Chondrocyte (in vitro differentiated cells): Measurements from ENCODE around the gene BCAR3. TPM values are rescaled to one million over a fixed set of nuclear protein-coding genes. Genes with fewer than 3 reads are reported as not detected.

Experiments
- DNase-seq: peaks from one replicate; pipeline ENCODE4 v3.0.0; 2021; ENCODE audit warnings: mixed read lengths, low spot score
- H3K27ac Mint-ChIP-seq: one replicate; pipeline ENCODE4 v1.8.0; 2021; ENCODE audit warnings: mild to moderate bottlenecking, moderate library complexity, mixed read lengths; ENCODE audit not compliant: unreplicated experiment
- H3K27me3 Mint-ChIP-seq: 2 replicates; pipeline ENCODE4 v1.8.0; 2021; ENCODE audit warnings: low read depth, mixed read lengths
- H3K36me3 Mint-ChIP-seq: 2 replicates; pipeline ENCODE4 v1.8.0; 2021; ENCODE audit warnings: low read depth, mixed read lengths
- H3K4me1 Mint-ChIP-seq: 2 replicates; pipeline ENCODE4 v1.8.0; 2021; ENCODE audit warnings: low read depth, mild to moderate bottlenecking, mixed read lengths
- H3K4me3 Mint-ChIP-seq: one replicate; pipeline ENCODE4 v1.8.0; 2021; ENCODE audit warnings: mild to moderate bottlenecking, moderate library complexity, mixed read lengths; ENCODE audit not compliant: unreplicated experiment
- H3K9me3 Mint-ChIP-seq: 2 replicates; pipeline ENCODE4 v1.8.0; 2021; ENCODE audit warnings: low read depth, mixed read lengths
- total RNA-seq: library from RNA; stranded (reverse); gene quantifications from 3 replicates; pipeline ENCODE4 v1.2.1, GENCODE V29; 2021
- TF ChIP-seq, protein P1 (sequence below): fragments of 200-600 bp; sonication (generic); IDR thresholded peaks from 2 replicates; pipeline ENCODE4 v1.5.0; 2021; ENCODE audit warnings: antibody characterized with exemption, mild to moderate bottlenecking, moderate library complexity

BCAR3 gene
- total RNA-seq, 1 donor from 2014 or later = 18.5 TPM

DNA sequence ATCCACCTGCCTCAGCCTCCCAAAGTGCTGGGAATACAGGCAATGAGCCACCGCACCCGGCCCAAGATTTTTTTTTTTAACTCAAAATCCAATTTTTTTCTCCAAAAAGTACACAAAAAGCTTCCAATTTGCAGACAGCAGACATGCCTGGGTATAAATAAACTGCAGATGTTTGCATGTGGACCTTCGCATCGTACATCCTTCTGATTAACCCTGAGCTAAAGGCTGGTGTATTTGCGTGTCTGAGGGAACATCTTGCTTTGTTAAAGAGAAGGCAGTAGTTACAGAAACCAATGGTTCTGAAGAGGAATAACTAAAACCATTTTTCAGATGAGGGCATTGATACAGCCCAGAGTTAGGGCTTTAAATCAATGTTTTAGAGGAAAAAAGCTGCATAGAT is 12.7 kb downstream of the BCAR3 start:
- H3K27me3 Mint-ChIP-seq = no peaks in the 10 kb centered on the region

DNA sequence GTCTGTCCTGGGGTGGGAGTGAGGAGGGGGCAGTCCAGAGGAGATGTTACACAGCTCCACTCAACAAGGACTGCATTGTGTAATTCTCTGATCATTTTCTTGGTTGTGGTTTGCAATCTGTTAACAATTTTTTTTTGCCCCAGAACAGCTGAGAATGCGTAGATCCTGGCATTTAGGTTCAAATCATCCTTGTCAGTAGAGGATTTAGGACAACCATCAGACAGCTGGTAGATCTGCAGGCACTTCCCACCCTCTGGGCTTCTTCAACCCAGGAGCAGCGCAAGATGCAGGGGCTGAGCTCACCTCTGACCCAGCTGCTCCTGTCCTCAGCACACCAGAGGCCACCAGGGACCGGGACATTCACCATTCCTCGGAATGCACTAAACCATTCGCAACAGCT is 13.5 kb downstream of the BCAR3 start:
- DNase-seq = no peak
- Mint-ChIP-seq H3K36me3 (peaks cover 3% of the 10 kb centered on the region), H3K4me3 (no peak overlapping the region), H3K27me3 (no peaks in the 10 kb centered on the region), H3K27ac (no peak overlapping the region), H3K4me1 (peaks cover 76% of the 10 kb centered on the region), H3K9me3 (no peaks in the 10 kb centered on the region)
- TF ChIP-seq, protein P1, sequence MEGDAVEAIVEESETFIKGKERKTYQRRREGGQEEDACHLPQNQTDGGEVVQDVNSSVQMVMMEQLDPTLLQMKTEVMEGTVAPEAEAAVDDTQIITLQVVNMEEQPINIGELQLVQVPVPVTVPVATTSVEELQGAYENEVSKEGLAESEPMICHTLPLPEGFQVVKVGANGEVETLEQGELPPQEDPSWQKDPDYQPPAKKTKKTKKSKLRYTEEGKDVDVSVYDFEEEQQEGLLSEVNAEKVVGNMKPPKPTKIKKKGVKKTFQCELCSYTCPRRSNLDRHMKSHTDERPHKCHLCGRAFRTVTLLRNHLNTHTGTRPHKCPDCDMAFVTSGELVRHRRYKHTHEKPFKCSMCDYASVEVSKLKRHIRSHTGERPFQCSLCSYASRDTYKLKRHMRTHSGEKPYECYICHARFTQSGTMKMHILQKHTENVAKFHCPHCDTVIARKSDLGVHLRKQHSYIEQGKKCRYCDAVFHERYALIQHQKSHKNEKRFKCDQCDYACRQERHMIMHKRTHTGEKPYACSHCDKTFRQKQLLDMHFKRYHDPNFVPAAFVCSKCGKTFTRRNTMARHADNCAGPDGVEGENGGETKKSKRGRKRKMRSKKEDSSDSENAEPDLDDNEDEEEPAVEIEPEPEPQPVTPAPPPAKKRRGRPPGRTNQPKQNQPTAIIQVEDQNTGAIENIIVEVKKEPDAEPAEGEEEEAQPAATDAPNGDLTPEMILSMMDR = no peak

More for the DNA sequence above, 12.7 kb downstream of the BCAR3 start:
- DNase-seq = no peak
- Mint-ChIP-seq H3K27ac (peak overlapping the region; percentile 92), H3K4me3 (no peak overlapping the region), H3K9me3 (no peaks in the 10 kb centered on the region), H3K4me1 (peaks cover 72% of the 10 kb centered on the region), H3K36me3 (peaks cover 3% of the 10 kb centered on the region)
- TF ChIP-seq, protein P1 = no peak

DNA sequence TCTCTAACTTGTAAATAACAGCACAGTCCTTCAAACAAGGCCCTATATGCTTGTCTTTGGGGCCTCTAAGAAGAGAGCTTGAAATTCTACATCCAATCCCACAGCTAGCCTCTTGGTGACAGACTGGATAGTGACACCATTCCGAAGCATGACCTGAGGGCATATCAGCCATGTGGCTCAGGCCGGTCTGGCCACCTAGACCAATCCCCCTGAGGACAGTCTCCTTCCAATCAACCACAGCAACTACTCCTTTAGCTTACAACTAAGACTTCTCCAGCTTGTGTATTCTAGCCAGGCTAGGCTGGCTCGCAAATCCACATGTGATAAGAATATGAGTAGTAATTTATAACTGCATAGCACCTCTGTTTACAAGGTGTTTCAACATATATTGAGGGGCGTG is 14.0 kb downstream of the BCAR3 start:
- no peak overlapping the region for H3K27ac Mint-ChIP-seq
- no peak overlapping the region for H3K4me3 Mint-ChIP-seq

DNA sequence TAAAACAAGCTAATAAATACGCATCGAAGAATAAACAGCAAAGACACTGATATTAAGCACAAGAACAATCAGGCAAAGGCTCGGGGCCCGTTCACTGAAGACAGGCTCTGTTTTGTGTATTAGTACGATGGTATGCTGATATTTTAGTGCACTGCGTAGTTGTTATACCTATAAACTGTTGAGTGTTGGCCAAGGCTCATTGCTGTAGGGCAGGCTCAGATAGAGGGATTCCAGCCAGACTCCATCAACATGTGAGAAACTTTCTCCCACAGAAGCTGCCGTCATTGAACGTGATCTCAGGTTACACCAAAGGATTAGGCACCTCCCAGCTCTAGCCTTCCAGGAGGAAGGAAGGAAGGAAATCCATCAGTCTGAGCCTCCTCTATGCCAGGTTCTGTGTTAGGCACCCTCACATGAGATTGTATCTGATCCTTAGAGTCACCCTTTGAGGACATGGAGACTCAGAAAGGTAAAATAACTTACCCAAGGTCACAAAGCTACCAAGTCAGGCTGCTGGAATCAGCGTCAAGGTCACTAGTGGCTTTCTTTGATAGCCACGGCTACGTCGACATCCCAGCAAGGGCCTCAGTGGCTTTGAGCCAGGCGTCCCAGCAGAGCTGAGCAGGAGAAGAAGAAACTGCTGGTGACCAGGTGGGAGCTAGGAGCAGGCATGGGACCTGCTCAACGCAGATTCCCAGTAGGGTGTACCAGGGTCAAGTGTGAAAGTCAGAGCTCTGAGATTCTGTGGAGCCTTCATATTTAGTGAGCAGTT is 14.8 kb downstream of the BCAR3 start:
- Mint-ChIP-seq H3K9me3 (no peaks in the 10 kb centered on the region), H3K4me3 (no peak overlapping the region), H3K36me3 (no peaks in the 10 kb centered on the region), H3K27ac (no peak overlapping the region), H3K27me3 (no peaks in the 10 kb centered on the region), H3K4me1 (peaks cover 76% of the 10 kb centered on the region)
- no peak for DNase-seq
- TF ChIP-seq, protein P1 = no peak

More for the DNA sequence above, 14.0 kb downstream of the BCAR3 start:
- Mint-ChIP-seq H3K27me3 (no peaks in the 10 kb centered on the region), H3K36me3 (no peaks in the 10 kb centered on the region), H3K9me3 (no peaks in the 10 kb centered on the region), H3K4me1 (peaks cover 76% of the 10 kb centered on the region)
- TF ChIP-seq, protein P1 = no peak
- no peak for DNase-seq

DNA sequence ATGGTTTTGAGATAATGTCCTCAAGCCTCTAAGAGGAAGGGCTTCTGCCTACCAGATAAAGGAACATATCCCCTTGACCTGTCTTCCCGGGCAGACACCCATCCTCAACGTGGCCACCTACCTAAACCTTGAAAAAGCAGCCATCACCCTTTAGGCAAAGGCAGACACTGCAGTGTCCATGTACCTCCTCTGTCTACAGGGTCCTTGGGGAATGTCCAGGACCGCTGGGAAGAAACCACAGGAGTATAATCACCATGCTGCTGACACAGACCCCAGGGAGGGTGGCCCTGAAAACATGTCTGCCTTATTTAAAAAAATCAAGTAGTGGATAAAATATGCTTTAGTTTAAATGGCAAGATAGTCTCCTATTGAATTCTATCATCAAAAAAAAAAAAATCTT is 16.6 kb downstream of the BCAR3 start:
- Mint-ChIP-seq H3K36me3 (no peaks in the 10 kb centered on the region), H3K27me3 (no peaks in the 10 kb centered on the region), H3K27ac (peak overlapping the region; percentile 93), H3K9me3 (no peaks in the 10 kb centered on the region), H3K4me1 (peaks cover 79% of the 10 kb centered on the region), H3K4me3 (no peak overlapping the region)
- no peak for DNase-seq
- TF ChIP-seq, protein P1 = no peak
